Caki2 (cell line): ENCODE data around the gene TEKT5. TPM values are rescaled to one million over a fixed set of nuclear protein-coding genes. Genes with fewer than 3 reads are reported as not detected.

Source experiments
- DNase-seq: peaks from one replicate; pipeline ENCODE4 v3.0.0-alpha.2; 2015; ENCODE audit warnings: low read depth
- in situ Hi-C: cut with HindIII; loops from 2 replicates; pipeline ENCODE4 v1.10.0; 2016; ENCODE audit warnings: low sequenced_read_pairs, low pct_unique_long_range_greater_than_20kb, mixed read lengths
- total RNA-seq: library from RNA; depleted of rRNA; stranded (reverse); fragments of >200 nt; shearing (Covaris generic); gene quantifications from 2 replicates; pipeline ENCODE4 v1.2.3, GENCODE V29; 2014; ENCODE audit warnings: low replicate concordance

TEKT5 gene
- total RNA-seq, 1 experiment from 2014 or later, result not detected

DNA sequence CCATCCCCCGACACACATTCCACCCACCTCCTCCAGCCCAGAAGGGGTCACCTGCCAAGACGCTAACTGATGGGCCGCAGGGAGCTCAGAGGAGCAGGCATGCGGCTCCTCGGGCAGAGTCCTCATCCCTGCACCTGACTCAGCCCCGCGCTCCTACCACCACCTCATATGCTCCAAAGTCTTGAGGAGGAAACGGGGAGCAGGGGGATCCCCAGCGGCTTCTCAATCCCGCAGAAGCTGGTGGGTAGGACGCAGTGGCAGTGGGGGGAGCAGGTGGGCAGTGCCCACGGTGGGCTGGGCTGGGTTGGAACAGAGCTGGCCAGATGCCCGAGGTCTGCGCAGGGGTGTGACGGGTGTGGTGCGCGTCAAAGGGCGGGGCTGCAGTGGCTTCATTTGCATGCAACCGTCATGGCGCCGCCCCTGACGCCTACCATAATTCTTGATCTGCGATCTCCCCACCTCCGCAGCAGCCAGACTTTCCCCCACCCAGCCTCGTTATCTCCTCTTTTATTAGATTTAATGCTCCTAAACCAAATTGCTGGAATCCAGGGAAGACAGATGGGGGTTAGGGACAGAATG lies 75.4 kb downstream of the TEKT5 start:
- in situ Hi-C loops, result no loop called here
- peak; percentile 15 for DNase-seq

DNA sequence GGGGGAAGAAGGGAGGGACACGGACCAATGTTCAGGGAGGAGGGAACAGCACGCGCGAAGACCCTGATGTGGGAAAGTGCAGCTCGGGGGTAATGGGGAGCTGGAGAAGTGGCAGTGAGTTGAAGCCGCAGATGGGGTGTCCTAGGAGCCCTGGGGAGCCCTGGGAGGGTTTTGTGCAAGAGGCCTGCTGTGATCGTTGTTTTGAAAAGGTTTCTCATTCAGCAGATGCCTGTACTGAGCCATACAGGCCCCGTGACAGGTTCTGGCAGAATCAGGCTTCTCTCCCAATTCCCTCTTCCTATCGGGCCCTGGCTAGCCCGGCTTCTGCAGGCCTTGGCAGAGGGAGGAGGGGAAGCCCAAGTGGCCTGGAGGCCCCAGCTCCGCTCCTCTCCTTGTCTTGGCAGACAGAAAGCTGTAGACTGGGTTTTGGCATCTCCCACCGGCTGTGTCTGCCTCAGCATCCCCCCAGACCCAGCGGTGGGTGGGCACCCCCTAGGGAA lies 76.0 kb downstream of the TEKT5 start:
- DNase-seq, result no peak
- in situ Hi-C loops, result no loop called here

DNA sequence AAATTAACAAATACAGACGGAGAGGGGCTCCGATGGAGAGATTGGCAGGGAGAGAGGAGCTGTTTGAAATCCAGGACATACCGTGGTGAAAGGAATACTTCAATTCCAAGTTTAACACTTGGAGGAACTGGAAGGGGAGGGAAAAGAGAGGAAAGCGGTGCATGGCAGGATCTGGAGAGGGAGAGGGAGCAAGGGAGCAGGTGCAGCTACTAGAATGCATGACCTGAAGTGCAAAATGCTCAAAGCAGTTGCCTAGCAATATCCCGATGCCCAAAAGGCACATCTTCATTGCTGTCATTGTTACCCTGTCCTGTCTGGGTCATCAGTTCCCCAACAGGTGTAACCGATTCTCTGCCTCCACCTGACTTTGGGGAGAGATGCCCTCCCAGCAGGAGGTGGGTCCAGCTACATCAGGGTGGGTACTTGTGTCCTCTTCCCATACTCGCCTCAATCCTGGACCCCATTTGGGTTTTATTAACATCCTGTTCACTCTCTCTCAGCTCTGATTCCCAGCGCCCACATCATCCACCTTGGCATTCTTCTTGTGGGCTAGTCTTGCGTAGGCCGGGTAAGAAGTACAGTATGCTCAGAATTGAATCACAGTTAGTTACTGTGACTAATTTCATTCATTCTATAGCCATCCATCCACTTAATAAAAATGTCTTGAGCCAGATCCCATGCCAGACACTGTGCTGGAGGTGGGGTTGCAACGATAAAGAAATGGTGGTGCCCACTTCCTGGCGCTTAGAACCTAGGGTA lies 76.9 kb downstream of the TEKT5 start:
- in situ Hi-C loops, result no loop called here
- no peak for DNase-seq

DNA sequence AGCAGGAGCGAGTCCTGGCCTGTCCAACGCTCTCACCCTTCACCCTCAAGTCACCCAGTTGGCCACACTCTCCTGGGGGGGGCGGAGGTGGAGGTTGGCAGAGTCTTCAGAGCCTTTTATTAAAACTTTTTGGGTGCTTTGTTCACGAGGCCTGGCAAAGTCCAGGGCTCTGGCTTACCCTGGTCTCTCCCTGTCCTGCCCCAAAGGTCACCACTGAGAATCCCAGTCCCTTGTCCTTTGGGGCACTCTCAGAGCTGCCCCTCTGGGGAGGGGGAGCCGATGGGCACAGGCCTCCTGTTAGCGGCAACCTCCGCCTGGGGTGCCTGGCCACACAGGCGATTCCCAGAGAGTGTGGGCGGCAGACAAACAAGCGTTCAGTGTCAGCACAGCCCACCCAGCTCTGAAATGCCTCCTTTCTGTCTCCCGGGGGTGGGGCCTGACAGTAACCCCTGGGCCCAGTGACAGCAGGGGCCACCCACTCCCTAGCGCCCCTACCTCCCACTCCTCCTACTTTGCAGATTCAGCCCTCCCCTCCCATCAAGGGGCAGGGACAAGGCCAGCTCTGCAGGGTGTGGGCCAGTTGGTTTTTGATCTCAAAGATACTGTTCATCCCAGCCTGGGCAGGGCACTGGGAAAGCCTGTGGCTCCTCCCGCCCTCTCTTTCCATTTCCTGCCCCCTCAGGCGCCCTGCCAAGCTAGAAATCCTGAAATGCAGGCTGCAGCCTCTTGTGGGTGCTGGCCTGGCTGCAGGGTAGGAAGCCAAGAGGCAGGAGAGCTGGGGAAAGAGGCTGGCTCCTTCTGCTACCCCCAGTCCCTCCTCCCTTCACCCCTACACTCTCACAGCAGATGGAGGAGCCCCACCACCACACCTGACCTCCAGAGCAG lies 77.7 kb downstream of the TEKT5 start:
- peak; percentile 4 for DNase-seq
- in situ Hi-C loops, result no loop called here

DNA sequence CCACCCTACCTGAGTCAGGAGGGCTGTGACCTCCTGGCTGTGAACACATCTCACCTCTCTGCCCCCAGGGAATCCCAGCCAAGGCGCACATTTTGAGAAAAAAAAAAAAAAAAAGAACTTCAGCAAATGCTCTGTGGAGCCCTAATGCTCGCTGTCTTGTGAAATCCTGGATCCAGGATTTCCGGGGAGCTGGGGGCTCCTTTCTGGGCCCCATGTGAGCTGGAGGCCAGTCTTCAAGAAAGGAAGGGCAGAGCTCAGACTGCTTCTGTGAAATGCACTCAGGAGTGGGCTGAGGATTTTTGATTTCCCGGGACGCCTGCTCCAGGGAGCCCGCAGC lies 78.3 kb downstream of the TEKT5 start:
- DNase-seq, result no peak
- in situ Hi-C loops, result no loop called here

DNA sequence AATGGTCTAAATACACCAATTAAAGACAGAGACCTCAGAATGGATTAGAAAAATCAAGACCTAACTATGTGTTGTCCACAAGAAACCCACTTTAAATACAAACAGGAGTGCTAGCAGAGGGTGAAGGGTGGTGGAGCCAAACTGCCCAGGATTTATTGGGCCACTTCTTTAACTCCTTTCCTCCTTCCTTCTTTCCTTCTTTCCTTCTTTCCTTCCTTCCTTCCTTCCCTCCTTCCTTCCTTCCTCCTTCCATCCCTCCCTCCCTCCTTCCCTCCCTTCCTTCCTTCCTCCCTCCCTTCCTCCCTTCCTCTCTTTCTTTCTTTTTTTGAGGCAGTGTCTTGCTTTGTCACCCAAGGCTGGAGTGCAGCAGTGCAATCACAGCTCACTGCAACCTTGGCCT lies 80.0 kb downstream of the TEKT5 start:
- in situ Hi-C loops, result no loop called here
- DNase-seq, result no peak

DNA sequence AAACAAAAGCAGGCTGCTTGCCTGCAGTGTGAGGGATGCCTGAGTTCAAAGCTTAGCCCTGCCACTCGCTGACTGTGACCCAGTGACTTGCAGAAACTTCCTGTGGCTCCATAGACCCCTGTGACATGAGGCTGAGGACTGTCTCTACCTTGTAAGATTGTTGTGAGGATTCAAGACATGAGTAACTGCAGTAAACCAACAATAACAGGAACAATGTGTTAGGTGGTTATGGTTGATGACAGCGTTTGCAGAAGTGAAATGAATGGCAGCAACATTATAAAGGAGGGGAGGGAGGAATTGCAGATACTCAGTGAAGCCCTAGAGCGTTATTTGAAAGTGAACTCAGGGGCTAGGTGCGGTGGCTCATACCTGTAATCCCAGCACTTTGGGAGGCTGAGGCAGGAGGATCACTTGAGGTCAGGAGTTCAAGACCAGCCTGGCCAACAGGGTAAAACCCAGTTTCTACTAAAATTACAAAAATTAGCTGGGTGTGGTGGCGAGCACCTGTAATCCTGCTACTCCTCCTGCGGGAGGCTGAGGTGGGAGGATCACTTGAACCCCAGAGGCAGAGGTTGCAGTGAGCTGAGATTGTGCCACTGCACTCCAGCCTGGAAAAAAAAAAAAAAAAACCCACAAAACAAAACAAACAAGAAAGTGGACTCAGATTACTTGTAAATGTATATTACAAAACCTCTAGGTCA lies 80.8 kb downstream of the TEKT5 start:
- DNase-seq, result no peak
- in situ Hi-C loops, result no loop called here

DNA sequence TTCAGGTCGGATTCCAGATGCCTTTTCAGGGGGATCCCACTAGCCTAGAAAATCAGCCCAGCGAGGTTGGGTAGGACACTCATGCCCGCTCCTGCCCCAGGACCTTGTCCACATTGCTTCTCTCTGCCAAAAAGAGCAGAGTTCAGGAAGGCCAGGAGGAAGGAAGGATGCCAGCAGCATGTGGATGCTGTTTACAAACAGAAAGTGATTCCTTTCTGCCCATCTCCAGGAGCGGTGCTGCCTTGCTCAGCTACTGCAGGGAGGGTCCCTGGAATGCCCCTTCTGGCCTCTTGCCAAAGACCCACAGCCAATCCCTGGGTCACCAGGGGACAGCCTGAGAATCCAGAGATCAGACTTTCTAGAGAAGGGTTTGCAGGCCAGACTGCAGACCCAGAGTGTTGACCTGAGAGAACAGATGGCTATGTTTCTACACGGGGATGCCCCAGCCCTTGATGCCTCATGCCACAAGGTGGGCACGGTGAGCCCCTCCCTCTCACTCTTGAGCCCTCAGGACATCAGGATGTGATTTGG lies 82.0 kb downstream of the TEKT5 start:
- in situ Hi-C loops, result no loop called here
- DNase-seq, result no peak

DNA sequence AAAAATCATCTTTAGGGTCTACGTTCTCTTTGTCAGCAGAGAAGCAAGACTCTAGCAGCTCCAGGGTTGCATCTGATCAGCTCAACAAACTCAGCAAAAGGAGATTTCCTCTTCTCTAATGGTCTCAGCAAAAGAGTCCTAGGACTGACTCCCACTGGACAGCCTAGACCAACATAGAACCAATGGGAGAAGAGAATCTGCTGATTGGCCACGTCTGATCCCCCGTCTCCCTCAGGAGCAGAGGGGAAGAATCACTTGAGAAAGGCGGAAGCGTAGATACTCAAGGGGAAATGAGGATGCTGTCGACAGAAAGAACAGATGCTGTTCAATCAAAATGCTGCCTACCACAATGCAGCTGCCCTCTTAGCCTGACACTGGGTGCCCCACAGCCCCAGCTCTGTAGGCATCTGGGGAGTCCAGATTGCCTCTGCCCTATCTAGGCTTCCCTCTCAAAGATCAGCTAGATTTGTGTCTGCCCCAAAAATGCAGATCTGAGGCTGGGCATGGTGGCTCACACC lies 82.8 kb downstream of the TEKT5 start:
- no peak for DNase-seq
- in situ Hi-C loops, result no loop called here

DNA sequence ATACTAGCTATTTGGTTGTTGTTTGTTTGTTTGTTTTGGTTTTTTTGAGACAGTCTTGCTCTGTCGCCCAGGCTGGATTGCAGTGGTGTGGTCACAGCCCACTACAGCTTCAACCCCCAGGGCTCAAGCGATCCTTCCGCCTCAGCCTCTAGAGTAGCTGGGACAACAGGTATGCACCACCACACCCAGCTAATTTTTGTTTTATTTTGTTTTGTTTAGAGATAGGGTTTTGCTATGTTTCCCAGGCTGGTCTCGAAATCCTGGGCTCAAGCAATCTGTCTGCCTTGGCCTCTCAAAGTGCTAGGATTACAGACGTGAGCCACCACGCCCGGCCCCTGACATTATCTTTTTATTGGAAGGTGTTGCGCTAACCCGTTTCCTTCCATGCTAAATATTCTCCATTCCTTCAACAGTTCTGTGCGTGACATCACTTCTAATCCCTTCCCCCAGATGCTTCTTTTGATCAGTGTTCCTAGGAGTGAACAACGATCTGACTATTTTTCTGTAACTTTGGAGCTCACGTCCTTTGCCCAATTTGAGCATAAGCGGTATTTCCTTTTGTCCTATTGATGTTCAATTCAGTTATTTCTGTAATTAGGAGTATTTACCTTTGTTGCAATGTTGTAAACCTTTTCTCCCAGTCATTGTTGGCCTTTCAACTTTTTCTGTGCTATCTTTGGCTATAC lies 84.1 kb downstream of the TEKT5 start:
- DNase-seq, result no peak
- in situ Hi-C loops, result no loop called here

DNA sequence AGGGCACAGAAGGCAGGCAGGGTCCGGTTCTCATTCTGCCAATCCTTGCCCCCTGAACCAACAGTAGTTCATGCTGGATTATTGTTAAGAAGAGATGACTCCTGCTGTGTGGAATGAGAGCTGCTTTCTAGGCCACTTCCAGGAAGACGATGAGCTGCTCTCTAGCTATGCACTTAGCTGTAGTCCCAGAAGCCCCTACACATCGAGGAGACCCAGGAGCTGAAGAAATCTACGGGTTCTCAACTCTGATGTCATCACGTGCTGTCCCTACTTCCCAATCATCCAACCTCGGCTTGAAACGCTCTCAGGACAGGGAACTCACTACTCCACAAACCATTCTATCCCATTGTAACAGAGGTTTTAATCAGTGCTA lies 85.3 kb downstream of the TEKT5 start:
- in situ Hi-C loops, result no loop called here
- DNase-seq, result no peak

DNA sequence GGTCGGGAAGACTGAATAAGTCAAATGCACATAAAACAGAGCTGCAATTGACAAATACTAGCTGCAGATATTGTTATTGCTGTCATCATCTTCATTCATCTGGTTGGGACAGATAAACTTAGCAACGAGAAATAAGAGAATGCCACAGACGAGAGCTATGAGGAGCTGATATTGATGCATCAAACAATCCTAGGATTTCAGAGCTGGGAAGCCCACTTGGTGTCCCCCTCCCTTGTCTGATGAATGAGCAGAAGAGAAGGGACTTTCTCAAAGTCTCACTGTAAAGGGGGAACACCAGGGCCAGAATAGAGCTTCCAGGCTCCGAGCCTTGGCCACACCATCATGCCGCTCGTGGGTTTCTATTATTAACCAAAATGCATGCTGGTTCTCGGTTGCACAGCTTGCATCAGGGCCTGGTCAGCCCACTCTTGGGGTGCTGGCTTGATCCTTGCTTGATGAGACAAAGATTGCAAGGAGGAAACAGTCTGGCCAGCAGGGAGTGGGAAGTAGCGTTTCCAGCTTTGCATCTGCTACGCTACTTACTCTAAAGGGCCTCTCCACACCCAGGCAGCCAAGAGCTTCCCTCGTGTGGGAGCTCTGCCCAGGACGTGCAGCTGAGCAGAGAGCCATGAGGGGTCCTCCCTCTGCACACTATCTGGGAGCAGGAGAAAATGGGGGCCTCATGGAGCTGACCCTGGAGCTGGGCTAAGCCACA lies 85.9 kb downstream of the TEKT5 start:
- DNase-seq, result no peak
- in situ Hi-C loops, result no loop called here

DNA sequence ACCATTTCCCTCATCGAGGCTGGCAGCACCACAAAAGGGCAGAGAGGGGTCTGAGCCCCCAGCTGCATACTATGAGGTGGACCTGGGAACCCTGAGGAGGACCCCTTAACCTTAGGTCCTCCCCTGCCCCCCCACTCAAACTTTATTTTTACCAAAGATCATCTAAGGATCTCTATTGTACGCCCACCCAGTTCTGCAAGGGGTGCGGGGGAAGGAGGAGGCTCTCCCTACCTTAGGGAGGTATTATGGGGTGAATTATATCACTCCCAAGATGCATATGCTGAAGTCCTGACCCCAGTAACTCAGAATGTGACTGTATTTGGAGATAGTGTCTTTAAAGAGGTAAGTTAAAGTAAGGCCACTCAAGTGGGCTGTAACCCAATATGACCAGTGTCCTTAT lies 87.6 kb downstream of the TEKT5 start:
- DNase-seq, result no peak
- in situ Hi-C loops, result no loop called here

DNA sequence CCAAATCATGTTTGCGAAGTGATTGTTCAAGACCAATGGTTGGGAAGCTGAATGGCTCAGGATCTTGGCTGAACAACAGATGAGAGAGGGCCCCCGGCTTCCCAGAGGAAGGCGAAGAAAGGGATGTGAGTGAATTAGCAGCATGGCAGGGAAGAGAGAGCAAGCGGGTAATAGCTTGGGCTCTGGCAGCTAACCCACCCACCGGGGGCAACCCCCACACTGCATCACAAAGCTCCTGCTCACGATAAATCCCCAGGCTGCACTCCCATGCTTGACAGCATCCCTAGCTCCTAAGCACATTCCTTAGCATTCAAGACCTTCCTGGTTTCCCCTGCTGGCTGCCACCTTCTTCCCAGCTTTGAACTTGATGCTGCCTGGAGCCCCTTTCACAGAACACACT lies 88.1 kb downstream of the TEKT5 start:
- in situ Hi-C loops, result no loop called here
- DNase-seq, result no peak

DNA sequence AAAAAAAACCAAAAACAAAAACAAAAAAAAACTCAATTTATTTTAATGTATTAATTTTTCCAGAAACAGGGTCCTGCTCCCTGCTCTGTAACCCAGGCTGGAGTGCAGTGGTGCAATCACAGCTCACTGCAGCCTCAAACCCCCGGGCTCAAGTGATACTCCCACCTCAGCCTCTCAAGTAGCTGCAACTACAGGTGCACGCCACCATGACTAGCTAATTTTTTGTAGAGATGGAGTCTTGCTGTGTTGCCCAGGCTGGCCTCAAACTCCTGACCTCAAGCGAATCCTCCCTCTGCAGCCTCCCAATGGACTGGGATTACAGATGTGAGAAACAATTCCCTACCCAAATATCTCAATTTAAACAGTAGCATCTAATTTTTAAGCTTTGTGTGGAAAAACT lies 89.1 kb downstream of the TEKT5 start:
- in situ Hi-C loops, result no loop called here

DNA sequence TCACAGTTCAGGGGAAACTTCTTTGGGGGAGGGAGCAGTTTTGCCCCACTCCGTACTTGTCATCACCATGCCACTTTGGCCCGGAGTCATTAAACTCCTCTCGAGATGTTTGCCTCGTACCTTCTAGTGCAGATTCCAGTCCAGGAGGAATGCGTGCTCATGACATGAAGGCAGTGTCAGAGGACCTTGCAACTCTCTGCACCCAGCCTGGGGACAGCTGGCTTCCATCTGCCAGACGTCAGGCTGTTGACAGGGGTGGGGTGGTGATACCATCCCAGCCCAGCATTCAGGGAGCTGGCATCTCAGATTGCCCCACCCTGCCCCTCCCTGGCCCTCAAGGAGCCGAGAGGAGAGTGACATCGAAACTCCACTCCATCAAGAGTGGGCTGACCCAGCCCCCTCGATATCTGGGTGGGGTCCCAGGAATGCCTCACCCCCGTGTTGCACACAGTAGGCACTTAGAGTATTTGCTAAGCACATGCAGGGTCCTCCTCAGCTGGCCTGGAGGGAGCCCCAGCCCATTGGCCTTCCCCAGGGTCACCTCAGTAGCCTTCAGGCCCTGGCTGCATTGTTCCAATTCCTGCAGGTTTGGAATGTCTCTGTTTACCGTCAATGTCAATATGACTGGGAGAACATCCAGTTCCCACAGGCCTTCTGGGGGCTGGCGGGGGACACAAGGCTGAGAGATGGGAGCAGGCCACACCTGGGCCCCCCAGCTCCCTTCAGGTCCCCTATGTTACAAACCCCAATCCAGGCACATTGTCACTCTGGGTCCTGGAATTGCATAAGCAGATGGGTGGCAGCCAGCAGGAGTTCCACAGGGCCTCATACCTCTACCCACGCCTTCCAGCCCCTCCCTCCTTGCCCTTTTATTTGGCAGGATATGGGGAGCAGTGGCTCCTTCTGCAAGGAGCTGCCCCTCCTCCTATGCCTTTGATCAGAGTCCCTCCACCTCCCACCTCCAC lies 93.0 kb downstream of the TEKT5 start:
- in situ Hi-C loops, result no loop called here
- DNase-seq, result no peak

More for the DNA sequence above, 89.1 kb downstream of the TEKT5 start:
- no peak for DNase-seq
